ENCODE results near the gene FCRLA. TPM values are rescaled to one million over a fixed set of nuclear protein-coding genes. Genes with fewer than 3 reads are reported as not detected.

The FCRLA gene
- total RNA-seq = 2.1 TPM in 1 of 2 replicates, not detected in the other

GRCh38 chr1:161706482-161707347, at the start of gene FCRLA:
Gene FCRLA (plus strand): TSS chr1:161707229. CDS start chr1:161707265, 36 bp downstream.

GRCh38 chr1:161662684-161663339, 44.2 kb upstream of the FCRLA start, which contains the start of gene FCGR2B:
Gene FCGR2B (plus strand): TSS chr1:161663143. CDS start chr1:161663242, 99 bp downstream.

GRCh38 chr1:161720956-161721737, 14.1 kb downstream of the FCRLA start, which contains the start of gene FCRLB:
Gene FCRLB (plus strand): TSS chr1:161721544. CDS start chr1:161722673, 1,129 bp downstream.

GRCh38 chr1:161749509-161750407, 42.7 kb downstream of the FCRLA start, which contains the start of gene DUSP12:
Gene DUSP12 (plus strand): TSS chr1:161749786. CDS start chr1:161749802, 16 bp downstream.

Other genes with a start within 250 kb of the FCRLA start
- 0.72 and 1.4 TPM in 2 replicates for gene FCGR2A, start 201.8 kb upstream of the FCRLA start, total RNA-seq
- gene HSPA6, start 182.7 kb upstream of the FCRLA start, total RNA-seq = 0.39 TPM in 1 of 2 replicates, not detected in the other
- not detected in 2 replicates for gene FCGR3A, start 157.4 kb upstream of the FCRLA start, total RNA-seq
- not detected in 2 replicates for gene FCGR3B, start 76.1 kb upstream of the FCRLA start, total RNA-seq
- not detected in 2 replicates for gene FCGR2B, start 44.1 kb upstream of the FCRLA start, total RNA-seq
- 1.0 and 1.2 TPM in 2 replicates for gene FCRLB, start 14.3 kb downstream of the FCRLA start, total RNA-seq
- gene DUSP12, start 42.6 kb downstream of the FCRLA start, total RNA-seq = 21.6 and 34.3 TPM in 2 replicates
- 16.7 and 23.0 TPM in 2 replicates for gene ATF6, start 59.1 kb downstream of the FCRLA start, total RNA-seq